ENCODE data around the gene TBCD.

- TF ChIP-seq CTCF (IDR thresholded peaks at IDR 0.05; ENCODE audit: insufficient read depth, low read length, poor library complexity, severe bottlenecking) (no peak), EZH2phosphoT487 (conservative IDR thresholded peaks at IDR 0.05; ENCODE audit: low read length) (no peak)
These were observed 147.2 kb downstream of the TBCD start for GRCh38 chr17:82898976-82899514.
